GM12873 (cell line): ENCODE results near the gene IGSF8.

Experiments
- TF ChIP-seq, protein P1 (sequence below): IDR thresholded peaks from 2 replicates; pipeline ENCODE4 v1.5.1; 2012; ENCODE audit warnings: low read depth, mild to moderate bottlenecking, moderate library complexity, low read length, control low read depth; ENCODE audit not compliant: insufficient read depth; ENCODE audit errors: missing control alignments

The IGSF8 gene

DNA sequence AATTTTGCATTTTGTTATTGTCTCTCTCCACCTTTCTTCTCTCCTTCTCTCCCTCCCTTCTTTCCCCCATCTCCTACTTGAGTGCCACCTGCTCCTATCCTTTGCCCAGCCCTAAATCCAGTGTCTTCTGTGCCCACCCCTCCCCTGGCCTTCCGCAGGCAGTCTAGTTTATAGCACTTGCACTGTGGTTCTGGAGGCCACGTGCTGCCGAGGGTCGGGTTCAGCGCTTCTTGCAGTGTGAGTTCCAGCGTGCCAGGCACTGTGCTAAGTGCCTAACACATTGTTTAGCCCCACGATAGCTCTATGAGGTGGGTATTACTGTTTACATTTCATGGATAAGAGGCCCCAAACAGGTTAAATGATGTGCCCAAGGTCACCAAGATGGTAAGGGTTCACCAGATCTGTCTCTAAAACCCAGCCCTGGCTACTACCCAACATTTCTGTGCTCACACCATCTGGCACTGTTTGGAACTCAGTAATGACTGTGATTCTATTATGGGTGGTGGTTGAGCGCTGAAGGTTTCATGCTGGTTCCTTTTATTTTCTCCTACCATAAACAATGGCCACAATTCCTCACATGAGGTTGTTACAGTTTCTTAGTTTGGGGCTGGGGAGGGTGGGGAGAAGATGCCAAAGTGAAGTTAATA is 38.9 kb upstream of the IGSF8 start:
- TF ChIP-seq, protein P1, sequence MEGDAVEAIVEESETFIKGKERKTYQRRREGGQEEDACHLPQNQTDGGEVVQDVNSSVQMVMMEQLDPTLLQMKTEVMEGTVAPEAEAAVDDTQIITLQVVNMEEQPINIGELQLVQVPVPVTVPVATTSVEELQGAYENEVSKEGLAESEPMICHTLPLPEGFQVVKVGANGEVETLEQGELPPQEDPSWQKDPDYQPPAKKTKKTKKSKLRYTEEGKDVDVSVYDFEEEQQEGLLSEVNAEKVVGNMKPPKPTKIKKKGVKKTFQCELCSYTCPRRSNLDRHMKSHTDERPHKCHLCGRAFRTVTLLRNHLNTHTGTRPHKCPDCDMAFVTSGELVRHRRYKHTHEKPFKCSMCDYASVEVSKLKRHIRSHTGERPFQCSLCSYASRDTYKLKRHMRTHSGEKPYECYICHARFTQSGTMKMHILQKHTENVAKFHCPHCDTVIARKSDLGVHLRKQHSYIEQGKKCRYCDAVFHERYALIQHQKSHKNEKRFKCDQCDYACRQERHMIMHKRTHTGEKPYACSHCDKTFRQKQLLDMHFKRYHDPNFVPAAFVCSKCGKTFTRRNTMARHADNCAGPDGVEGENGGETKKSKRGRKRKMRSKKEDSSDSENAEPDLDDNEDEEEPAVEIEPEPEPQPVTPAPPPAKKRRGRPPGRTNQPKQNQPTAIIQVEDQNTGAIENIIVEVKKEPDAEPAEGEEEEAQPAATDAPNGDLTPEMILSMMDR: no peak

DNA sequence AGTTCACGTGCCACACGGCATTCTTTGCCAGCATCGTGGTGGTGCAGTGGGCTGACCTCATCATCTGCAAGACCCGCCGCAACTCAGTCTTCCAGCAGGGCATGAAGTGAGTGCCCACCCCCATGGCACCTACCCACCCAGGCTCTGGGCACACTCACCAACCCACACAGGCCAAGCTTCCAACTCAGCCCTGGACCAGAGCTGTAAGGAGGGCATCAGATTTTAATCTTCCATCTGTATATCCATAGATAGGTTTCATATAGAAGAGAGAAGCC is 38.4 kb upstream of the IGSF8 start:
- TF ChIP-seq, protein P1: no peak

DNA sequence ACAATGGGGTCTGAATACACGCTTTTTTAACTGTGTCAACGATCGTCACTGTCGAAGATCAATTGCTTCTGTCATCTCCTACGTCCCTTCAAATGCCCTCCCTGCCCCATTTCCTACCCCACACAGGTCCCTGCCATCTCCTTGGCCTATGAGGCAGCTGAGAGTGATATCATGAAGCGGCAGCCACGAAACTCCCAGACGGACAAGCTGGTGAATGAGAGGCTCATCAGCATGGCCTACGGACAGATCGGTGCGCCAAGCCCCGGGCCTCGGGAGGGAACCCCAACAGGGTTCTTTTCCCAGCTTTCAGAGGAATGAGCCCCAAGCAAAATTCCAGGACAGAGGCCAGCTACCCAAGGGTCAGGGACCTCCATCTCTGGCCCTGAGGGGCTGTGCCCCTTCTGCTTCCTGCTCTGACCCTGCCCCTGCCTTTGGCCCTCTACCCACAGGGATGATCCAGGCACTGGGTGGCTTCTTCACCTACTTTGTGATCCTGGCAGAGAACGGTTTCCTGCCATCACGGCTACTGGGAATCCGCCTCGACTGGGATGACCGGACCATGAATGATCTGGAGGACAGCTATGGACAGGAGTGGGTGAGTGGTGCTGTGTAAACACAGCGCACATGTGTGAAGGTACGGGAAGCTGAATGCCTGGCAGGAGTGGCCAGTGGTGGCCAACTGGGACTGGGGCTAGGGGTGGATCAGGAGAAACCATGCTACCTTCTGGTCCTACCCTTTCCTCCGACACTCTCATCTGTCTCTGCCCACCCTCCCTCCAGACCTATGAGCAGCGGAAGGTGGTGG is 37.9 kb upstream of the IGSF8 start:
- TF ChIP-seq, protein P1: no peak

DNA sequence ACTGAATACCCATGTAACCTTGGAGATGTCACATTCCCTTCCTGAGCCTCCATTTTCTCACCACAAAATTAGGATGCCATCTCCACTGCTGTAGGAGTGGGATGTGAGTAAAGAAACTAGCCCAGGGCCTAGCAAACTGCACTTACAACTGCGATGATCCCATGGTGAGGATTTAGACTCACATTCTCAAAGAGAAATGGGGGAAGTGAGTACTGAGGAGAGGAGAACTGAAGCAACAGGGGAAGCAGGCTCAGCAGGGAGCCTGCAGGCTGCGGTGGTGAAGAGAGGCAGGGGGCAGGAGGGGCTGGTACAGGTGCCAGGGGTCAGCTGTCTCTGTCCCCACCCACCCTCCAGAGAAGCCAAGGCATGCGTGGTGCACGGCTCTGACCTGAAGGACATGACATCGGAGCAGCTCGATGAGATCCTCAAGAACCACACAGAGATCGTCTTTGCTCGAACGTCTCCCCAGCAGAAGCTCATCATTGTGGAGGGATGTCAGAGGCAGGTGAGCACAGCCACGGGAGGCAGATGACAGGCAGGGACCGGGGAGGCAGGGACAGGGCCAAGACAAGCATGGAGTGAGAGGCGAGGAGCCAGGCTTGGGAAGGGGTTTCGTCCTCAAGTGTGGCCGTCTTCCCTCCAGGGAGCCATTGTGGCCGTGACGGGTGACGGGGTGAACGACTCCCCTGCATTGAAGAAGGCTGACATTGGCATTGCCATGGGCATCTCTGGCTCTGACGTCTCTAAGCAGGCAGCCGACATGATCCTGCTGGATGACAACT is 36.6 kb upstream of the IGSF8 start:
- TF ChIP-seq, protein P1: no peak

DNA sequence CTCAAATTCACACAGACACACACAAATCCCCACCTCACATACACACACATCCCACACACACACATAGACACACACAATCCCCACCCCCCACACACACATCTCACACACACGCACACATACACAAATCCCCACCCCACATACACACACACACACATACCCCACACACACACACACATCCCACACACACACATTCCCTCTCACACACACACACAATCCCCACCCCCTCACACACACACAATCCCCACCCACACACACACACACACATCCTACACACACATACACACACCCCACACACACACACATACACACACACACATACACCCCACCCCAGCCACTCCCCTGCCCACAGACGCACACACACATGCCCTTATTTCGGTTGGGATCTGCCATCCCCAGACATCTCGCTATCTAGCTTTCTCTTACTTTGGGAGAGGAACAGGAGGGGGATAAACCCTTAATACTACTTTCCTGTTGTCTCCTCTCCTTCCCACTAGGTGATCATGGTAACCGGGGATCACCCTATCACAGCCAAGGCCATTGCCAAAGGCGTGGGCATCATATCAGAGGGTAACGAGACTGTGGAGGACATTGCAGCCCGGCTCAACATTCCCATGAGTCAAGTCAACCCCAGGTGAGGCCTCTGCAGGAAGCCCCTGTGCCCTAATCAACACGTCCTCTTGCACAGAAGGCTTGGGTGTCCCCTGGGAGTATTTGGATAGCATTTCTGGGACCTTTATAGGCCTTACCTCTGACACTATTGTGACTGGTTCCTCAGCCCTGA is 35.8 kb upstream of the IGSF8 start:
- TF ChIP-seq, protein P1: no peak

DNA sequence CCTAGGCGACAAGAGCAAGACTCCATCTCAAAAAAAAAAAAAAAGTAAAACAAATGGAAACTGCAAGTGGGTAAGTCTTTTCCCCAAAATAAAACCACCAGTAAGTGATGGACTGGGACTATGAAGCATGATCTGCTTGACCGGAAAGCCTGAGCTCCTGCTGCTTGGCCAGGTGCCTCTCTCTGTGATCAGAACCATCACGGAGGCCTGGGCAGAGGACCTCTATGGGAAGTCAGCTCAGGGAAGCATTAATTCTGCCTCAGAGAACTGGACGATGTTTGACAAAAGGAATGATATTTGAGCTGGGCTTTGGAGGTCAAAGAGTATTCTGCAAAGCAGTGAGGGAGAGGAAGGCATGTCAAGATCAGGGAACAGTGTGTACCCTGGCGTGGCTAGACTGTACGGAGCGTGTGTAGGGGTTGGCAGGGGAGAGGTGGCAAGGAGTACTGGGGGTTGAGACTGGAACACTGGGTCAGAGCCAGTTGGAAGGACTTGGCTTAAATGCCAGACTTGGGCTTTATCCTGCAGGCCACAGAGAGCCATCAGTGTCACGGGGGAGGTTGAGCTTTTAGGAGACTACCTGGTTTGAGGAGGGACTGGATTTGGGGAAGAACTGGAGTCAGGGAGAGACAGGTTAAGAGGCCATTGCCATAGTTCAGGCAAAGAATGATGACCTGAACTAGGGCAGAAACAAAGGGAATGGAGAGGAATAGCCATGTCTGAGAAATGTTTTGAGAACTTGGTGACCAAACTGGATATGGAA is 33.6 kb upstream of the IGSF8 start:
- TF ChIP-seq, protein P1: no peak
